CD4-positive, alpha-beta memory T cell (primary cell): ENCODE measurements around the gene CNPPD1. TPM values are rescaled to one million over a fixed set of nuclear protein-coding genes. Genes with fewer than 3 reads are reported as not detected.

ENCODE experiments used
- CTCF ChIA-PET: fragments of 350-600 bp; sonication (Branson Sonifier 250); formaldehyde crosslinking; loops from one replicate; lab custom pipeline; 2021; ENCODE audit warnings: inconsistent platforms; ENCODE audit not compliant: partially characterized antibody; lab: Charles Lee
- POLR2A ChIA-PET: fragments of 350-600 bp; sonication (Branson Sonifier 250); formaldehyde crosslinking; loops from one replicate; lab custom pipeline; 2021; ENCODE audit not compliant: partially characterized antibody; lab: Charles Lee
- DNase-seq, 5 donors: peaks; one replicate each; pipeline versions ENCODE4 v3.0.0 to v3.0.0-alpha.2; 2020 to 2022; ENCODE audit warnings: mixed read lengths in 1 of 5
- H3K27ac ChIP-seq: one replicate; pipeline ENCODE4 v1.7.0; 2013; ENCODE audit warnings: low read depth, low read length
- H3K27me3 ChIP-seq: 2 replicates; pipeline ENCODE4 v1.7.0; 2013; ENCODE audit warnings: mild to moderate bottlenecking, low read length, moderate library complexity; ENCODE audit not compliant: insufficient read depth
- H3K36me3 ChIP-seq: 2 replicates; pipeline ENCODE4 v1.7.0; 2013; ENCODE audit warnings: mild to moderate bottlenecking, low read length, moderate library complexity; ENCODE audit not compliant: insufficient read depth
- H3K4me1 ChIP-seq: 2 replicates; pipeline ENCODE4 v1.7.0; 2013; ENCODE audit warnings: mild to moderate bottlenecking, low read length, moderate library complexity; ENCODE audit not compliant: insufficient read depth
- H3K4me3 ChIP-seq, 2 donors: one replicate each; pipeline ENCODE4 v1.7.0; 2013; ENCODE audit warnings: low read length in 2 of 2, mild to moderate bottlenecking in 1 of 2
- H3K9me3 ChIP-seq, 2 donors: one replicate each; pipeline ENCODE4 v1.7.0; 2013; ENCODE audit warnings: low read length in 2 of 2, control low read depth in 1 of 2; ENCODE audit not compliant: control insufficient read depth in 1 of 2
- H3K27ac Mint-ChIP-seq, 7 donors: one replicate each; pipeline ENCODE4 v1.8.0; 2020 to 2021; ENCODE audit warnings: mixed read lengths in 7 of 7, mild to moderate bottlenecking in 6 of 7, inconsistent platforms in 3 of 7, moderate library complexity in 3 of 7
- H3K27me3 Mint-ChIP-seq, 2 donors: one replicate each; pipeline ENCODE4 v1.8.0; 2020 to 2021; ENCODE audit warnings: mixed read lengths in 2 of 2
- H3K36me3 Mint-ChIP-seq, 2 donors: one replicate each; pipeline ENCODE4 v1.8.0; 2020 to 2021; ENCODE audit warnings: mixed read lengths in 2 of 2, inconsistent platforms in 1 of 2, mild to moderate bottlenecking in 1 of 2
- H3K4me1 Mint-ChIP-seq, 4 donors: one replicate each; pipeline ENCODE4 v1.8.0; 2020 to 2021; ENCODE audit warnings: mixed read lengths in 4 of 4, mild to moderate bottlenecking in 1 of 4
- H3K4me3 Mint-ChIP-seq, 8 donors: one replicate each; pipeline ENCODE4 v1.8.0; 2020 to 2021; ENCODE audit warnings: mixed read lengths in 8 of 8, mild to moderate bottlenecking in 7 of 8, moderate library complexity in 6 of 8, inconsistent platforms in 3 of 8
- H3K9me3 Mint-ChIP-seq, 8 donors: one replicate each; pipeline ENCODE4 v1.8.0; 2020 to 2021; ENCODE audit warnings: mixed read lengths in 8 of 8, mild to moderate bottlenecking in 5 of 8, inconsistent platforms in 3 of 8, moderate library complexity in 1 of 8
- intact Hi-C: fragments of 100-400 bp; cut with micrococcal nuclease; formaldehyde crosslinking; loops from one replicate; pipeline ENCODE4 v1.15.1; 2023
- polyA plus RNA-seq, 2 donors: library from polyadenylated mRNA; unstranded; fragments of 300-500 nt; fragmentation: Illumina TruSeq; gene quantifications; one replicate each; pipeline ENCODE4 v1.2.3, GENCODE V29; 2021
- total RNA-seq, 2 experiments: library from RNA; stranded (reverse); gene quantifications; one replicate each; pipeline ENCODE4 v1.2.3, GENCODE V29; 2021

CNPPD1 gene
- total and polyA plus RNA-seq, 4 experiments from 2014 or later: 76.5 to 83.3 (median 80.7) TPM

DNA sequence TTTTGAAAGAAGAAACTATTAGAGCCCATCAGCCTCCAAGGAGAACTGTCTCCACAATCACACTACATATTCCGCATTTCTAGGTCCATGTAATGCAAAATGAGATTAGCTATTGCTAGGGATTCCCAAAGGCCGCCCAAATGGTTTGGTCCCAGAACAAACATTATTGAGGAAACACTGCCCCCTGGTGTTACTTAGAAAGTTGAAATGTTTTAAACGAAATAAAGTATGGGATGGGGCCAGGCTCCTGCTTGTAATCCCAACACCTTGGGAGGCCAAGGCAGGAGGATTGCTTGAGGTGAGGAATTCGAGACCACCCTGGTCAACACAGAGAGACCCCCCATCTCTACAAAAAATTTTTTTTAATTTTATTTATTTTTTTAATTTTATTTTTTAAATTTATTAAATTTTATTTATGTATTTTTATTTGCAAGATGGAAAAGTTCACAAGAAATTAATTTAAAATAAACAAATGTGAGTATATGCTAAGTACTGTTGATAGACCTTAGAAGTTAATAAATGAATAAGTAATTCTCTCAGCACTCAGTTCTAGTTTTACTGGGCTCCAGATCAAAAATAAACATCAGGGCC lies 21.6 kb downstream of the CNPPD1 start:
- peaks cover 34 to 41% of the 10 kb centered on the region in 2 donors for H3K36me3 Mint-ChIP-seq
- DNase-seq: peak in 4 of 5 donors; percentile 50 to 62 (median 56)
- CTCF ChIA-PET: interaction anchor here (0.7 to 10.3 kb wide), 25 partner anchors 11 to 497 kb away, joined by 3 to 186 read pairs (median 6); partner anchors contain the start of genes ABCB6, CNPPD1, IHH and SLC23A3

DNA sequence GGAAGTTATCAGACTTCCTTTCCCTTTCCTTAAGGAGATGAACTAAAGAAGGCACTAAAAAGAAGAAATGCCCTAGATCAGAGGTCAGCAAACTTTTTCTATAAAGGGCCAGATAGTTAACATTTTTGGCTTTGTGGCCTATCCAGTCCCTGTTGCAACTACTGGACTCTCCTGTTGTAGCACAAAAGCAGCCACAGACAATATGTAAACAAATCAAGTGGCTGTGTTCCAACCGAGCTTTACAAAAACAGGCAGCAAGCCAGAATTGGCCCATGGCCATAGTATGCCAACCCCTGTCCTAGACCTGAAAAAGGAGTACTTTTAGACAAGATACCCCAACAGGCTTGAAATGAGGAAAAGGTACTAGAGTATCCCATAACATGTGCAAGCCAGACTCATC lies 27.1 kb downstream of the CNPPD1 start:
- Mint-ChIP-seq H3K27ac (no peak overlapping the region), H3K4me1 (peaks cover 0 to 5% (median 0%) of the 10 kb centered on the region in 4 donors), H3K27me3 (no peaks in the 10 kb centered on the region), H3K9me3 (no peaks in the 10 kb centered on the region), H3K36me3 (peaks cover 41 to 51% of the 10 kb centered on the region in 2 donors), H3K4me3 (no peak overlapping the region)
- no peaks in the 10 kb centered on the region for H3K4me1 ChIP-seq
- no peaks in the 10 kb centered on the region for H3K9me3 ChIP-seq
- H3K27ac ChIP-seq: no peak overlapping the region
- H3K27me3 ChIP-seq: no peaks in the 10 kb centered on the region
- no peak overlapping the region for H3K4me3 ChIP-seq
- no peak for DNase-seq
- ChIA-PET CTCF (interaction anchor here (0.8 to 1.2 kb wide), 3 partner anchors 10 to 144 kb away, joined by 3 to 5 read pairs (median 4); no protein-coding TSS in a partner anchor), POLR2A (interaction anchor here (1.2 kb wide), 1 partner anchor 10 kb away, joined by 3 read pairs; no protein-coding TSS in a partner anchor)
- intact Hi-C loops: no loop called here
- H3K36me3 ChIP-seq: peaks cover 16% of the 10 kb centered on the region

More for the DNA sequence above, 21.6 kb downstream of the CNPPD1 start:
- no peak overlapping the region for H3K4me3 ChIP-seq
- H3K4me1 ChIP-seq: peaks cover 6% of the 10 kb centered on the region
- Mint-ChIP-seq H3K4me3 (no peak overlapping the region), H3K27ac (no peak overlapping the region), H3K27me3 (no peaks in the 10 kb centered on the region), H3K4me1 (peaks cover 7 to 9% (median 8%) of the 10 kb centered on the region in 4 donors), H3K9me3 (peaks cover 0 to 2% (median 0%) of the 10 kb centered on the region in 8 donors)
- POLR2A ChIA-PET: interaction anchor here (1.0 to 1.5 kb wide), 3 partner anchors 21 to 154 kb away, joined by 3 read pairs; partner anchors contain the start of gene CNPPD1
- no peaks in the 10 kb centered on the region for H3K27me3 ChIP-seq
- intact Hi-C loops: loop anchor here (1.0 to 2.0 kb wide), 6 partner anchors 97 to 302 kb away; no protein-coding TSS in a partner anchor
- H3K27ac ChIP-seq: no peak overlapping the region
- no peaks in the 10 kb centered on the region for H3K9me3 ChIP-seq
- peaks cover 26% of the 10 kb centered on the region for H3K36me3 ChIP-seq

DNA sequence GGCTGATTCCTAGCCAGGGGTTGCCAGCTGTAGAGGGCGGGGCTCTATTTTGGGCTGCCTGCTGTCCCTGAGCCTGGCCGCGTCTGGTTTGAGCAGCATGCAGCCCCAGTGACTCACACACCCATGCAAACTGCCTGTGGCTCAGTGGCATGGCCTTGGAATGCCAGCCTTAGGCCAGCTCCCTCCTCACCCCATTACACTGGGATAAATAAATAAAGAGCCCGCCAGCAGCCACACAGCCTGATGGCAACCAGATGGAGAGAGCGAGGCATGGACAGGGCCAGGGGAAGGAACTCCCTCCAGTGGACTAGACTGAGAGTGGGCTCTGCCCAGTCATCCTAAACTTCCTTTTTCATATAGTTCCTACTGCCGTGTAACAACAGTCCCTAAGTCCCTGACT lies 34.4 kb downstream of the CNPPD1 start:
- Mint-ChIP-seq H3K4me1 (peaks cover 0 to 5% (median 1%) of the 10 kb centered on the region in 4 donors), H3K27me3 (no peaks in the 10 kb centered on the region), H3K9me3 (peaks cover 0 to 2% (median 0%) of the 10 kb centered on the region in 8 donors), H3K4me3 (no peak overlapping the region), H3K27ac (peak overlapping the region in 1 of 7 donors; percentile 60), H3K36me3 (peaks cover 68 to 73% of the 10 kb centered on the region in 2 donors)
- Histone ChIP-seq H3K4me1 (no peaks in the 10 kb centered on the region), H3K27ac (no peak overlapping the region), H3K36me3 (peaks cover 9% of the 10 kb centered on the region), H3K9me3 (no peaks in the 10 kb centered on the region), H3K27me3 (no peaks in the 10 kb centered on the region), H3K4me3 (no peak overlapping the region)
- intact Hi-C loops: no loop called here
- CTCF ChIA-PET: interaction anchor here (0.9 to 6.4 kb wide), 3 partner anchors 13 to 23 kb away, joined by 3 to 37 read pairs (median 26); no protein-coding TSS in a partner anchor
- DNase-seq: no peak
- POLR2A ChIA-PET: interaction anchor here (1.0 kb wide), 1 partner anchor 10 kb away, joined by 3 read pairs; no protein-coding TSS in a partner anchor

DNA sequence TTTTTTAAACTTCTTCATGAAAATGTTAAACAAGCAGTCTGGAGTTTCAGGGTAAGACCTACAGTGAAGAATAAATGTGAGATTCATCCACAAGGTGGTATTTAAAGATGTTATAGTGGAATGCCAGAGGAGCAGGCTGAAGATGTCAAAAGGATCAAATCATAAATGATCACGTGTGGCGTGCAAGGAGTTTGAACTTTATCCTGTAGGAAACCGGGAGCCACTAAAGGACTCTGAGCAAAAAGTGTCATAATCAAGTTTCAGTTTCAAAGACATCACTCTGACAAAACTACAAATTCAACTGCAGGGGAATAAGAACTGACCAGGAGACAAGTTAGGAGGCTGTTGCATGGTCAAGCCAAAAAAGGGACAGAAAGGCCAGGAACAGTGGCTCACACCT lies 36.0 kb downstream of the CNPPD1 start:
- Histone ChIP-seq H3K4me1 (no peaks in the 10 kb centered on the region), H3K36me3 (no peaks in the 10 kb centered on the region), H3K4me3 (no peak overlapping the region), H3K27me3 (no peaks in the 10 kb centered on the region), H3K9me3 (no peaks in the 10 kb centered on the region), H3K27ac (no peak overlapping the region)
- ChIA-PET CTCF (no interaction called here), POLR2A (no interaction called here)
- H3K27me3 Mint-ChIP-seq: no peaks in the 10 kb centered on the region
- no peak for DNase-seq
- H3K27ac Mint-ChIP-seq: peak overlapping the region in 1 of 7 donors; percentile 54
- H3K4me1 Mint-ChIP-seq: peaks cover 0 to 3% (median 1%) of the 10 kb centered on the region in 4 donors
- H3K36me3 Mint-ChIP-seq: peaks cover 56 to 65% of the 10 kb centered on the region in 2 donors
- no peak overlapping the region for H3K4me3 Mint-ChIP-seq
- intact Hi-C loops: no loop called here
- peaks cover 0 to 2% (median 0%) of the 10 kb centered on the region in 8 donors for H3K9me3 Mint-ChIP-seq

DNA sequence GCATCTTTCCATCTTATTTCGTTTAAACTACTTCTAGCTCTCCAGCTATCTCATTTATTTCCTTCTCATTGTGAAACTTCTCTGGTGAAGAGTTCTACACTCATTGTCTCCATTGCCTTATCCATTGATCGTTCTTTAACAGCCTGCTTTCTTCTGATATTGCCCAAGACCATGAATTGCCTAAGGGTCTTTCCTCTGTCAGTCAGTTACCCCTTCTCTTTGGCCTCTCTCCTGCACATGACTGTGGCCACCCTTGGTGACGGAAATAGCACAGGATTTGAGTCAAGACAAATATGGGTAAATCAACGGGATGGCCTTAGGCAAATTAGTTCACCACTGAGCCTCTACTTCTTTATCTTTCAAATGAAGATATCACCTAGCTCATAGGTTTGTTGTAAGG lies 42.7 kb downstream of the CNPPD1 start:
- Mint-ChIP-seq H3K4me1 (peaks cover 0 to 6% (median 3%) of the 10 kb centered on the region in 4 donors), H3K27me3 (no peaks in the 10 kb centered on the region), H3K36me3 (peaks cover 17 to 20% of the 10 kb centered on the region in 2 donors), H3K9me3 (no peaks in the 10 kb centered on the region), H3K4me3 (no peak overlapping the region), H3K27ac (peak overlapping the region in 1 of 7 donors; percentile 27)
- no peak overlapping the region for H3K4me3 ChIP-seq
- no peak overlapping the region for H3K27ac ChIP-seq
- no peaks in the 10 kb centered on the region for H3K4me1 ChIP-seq
- no peaks in the 10 kb centered on the region for H3K36me3 ChIP-seq
- H3K27me3 ChIP-seq: no peaks in the 10 kb centered on the region
- POLR2A ChIA-PET: no interaction called here
- intact Hi-C loops: no loop called here
- DNase-seq: no peak
- H3K9me3 ChIP-seq: no peaks in the 10 kb centered on the region
- CTCF ChIA-PET: interaction anchor here (1.0 to 1.9 kb wide), 5 partner anchors 9 to 76 kb away, joined by 3 to 5 read pairs (median 3); no protein-coding TSS in a partner anchor

DNA sequence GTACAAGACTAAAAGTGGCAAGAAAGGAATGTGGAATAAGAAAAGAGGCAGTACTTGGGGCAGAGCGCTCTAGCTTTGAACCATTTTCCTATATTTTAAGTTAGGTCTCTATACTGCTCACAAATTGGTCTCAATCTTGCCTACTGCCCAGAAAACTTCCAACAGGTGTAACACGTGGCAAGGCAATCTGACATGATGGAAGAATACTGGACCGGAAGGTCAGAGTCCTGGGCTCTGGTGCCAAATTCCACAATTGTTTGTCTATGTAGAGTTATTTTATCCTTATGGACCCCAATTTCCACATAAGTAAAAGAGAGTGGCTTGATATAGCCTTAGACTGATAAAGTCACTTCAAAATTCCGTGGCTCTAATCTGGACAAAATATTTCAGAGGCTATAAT lies 45.0 kb downstream of the CNPPD1 start:
- Mint-ChIP-seq H3K4me1 (peaks cover 0 to 10% (median 4%) of the 10 kb centered on the region in 4 donors), H3K27me3 (no peaks in the 10 kb centered on the region), H3K9me3 (no peaks in the 10 kb centered on the region), H3K36me3 (peaks cover 15 to 16% of the 10 kb centered on the region in 2 donors), H3K27ac (no peak overlapping the region), H3K4me3 (no peak overlapping the region)
- no peaks in the 10 kb centered on the region for H3K9me3 ChIP-seq
- intact Hi-C loops: no loop called here
- no peaks in the 10 kb centered on the region for H3K36me3 ChIP-seq
- no peak overlapping the region for H3K4me3 ChIP-seq
- no peaks in the 10 kb centered on the region for H3K4me1 ChIP-seq
- no peak overlapping the region for H3K27ac ChIP-seq
- no peaks in the 10 kb centered on the region for H3K27me3 ChIP-seq
- POLR2A ChIA-PET: no interaction called here
- no peak for DNase-seq
- CTCF ChIA-PET: interaction anchor here (0.9 to 1.8 kb wide), 4 partner anchors 10 to 74 kb away, joined by 3 to 6 read pairs (median 4); no protein-coding TSS in a partner anchor

DNA sequence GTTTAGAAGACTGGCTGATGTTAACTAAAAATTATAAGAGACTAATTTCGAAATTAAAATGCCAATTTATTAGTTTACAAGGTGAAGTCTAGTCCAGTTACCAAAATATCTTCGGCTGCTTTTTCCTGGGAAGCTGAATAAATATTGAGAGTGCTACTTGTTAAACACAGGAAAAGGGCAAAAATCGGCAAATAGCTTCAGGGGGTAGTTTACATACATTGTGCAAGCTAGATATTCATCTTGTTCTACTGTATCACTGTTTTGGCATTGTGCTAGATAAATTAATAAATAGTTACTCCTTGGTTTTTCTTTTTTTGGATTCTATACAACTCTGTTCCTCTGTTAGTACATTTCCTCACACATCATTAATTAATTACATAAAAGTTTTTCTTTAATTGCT lies 45.4 kb downstream of the CNPPD1 start:
- no peaks in the 10 kb centered on the region for H3K9me3 Mint-ChIP-seq
- H3K36me3 ChIP-seq: no peaks in the 10 kb centered on the region
- ChIA-PET POLR2A (no interaction called here), CTCF (interaction anchor here (1.8 kb wide), 1 partner anchor 11 kb away, joined by 6 read pairs; no protein-coding TSS in a partner anchor)
- H3K4me1 ChIP-seq: no peaks in the 10 kb centered on the region
- no peak overlapping the region for H3K27ac Mint-ChIP-seq
- H3K4me1 Mint-ChIP-seq: peaks cover 0 to 10% (median 5%) of the 10 kb centered on the region in 4 donors
- no peak for DNase-seq
- no peak overlapping the region for H3K4me3 ChIP-seq
- H3K9me3 ChIP-seq: no peaks in the 10 kb centered on the region
- peaks cover 16% of the 10 kb centered on the region in 2 donors for H3K36me3 Mint-ChIP-seq
- no peaks in the 10 kb centered on the region for H3K27me3 ChIP-seq
- no peaks in the 10 kb centered on the region for H3K27me3 Mint-ChIP-seq
- no peak overlapping the region for H3K27ac ChIP-seq
- no peak overlapping the region for H3K4me3 Mint-ChIP-seq
- intact Hi-C loops: no loop called here
